ENCODE measurements around the gene CCDC148. TPM values are rescaled to one million over a fixed set of nuclear protein-coding genes. Genes with fewer than 3 reads are reported as not detected.

Gene CCDC148
- total RNA-seq, 1 donor from 2014 or later: 1.2 TPM

DNA sequence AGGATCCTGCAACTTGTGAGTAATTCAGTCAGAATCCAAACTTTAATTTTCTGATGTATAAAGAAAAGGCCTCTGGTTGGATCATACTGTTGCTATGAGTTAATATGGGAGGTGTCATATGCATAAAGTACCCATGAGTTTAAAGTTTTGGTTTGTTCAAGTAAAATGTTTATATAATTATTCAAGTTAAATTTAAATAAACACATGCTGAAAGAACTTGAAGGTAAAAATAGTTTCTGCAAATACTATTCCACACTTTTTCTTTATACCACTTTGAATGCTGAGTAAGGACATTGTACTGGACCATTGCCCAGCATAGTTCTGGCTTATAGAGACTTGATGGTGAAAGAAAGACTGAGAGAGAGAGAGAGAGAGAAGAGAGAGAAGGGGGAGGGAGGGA, 30.9 kb upstream of the CCDC148 start:
- DNase-seq: no peak
- H3K36me3 ChIP-seq: no peaks in the 10 kb centered on the region
- no peak overlapping the region for H3K4me3 ChIP-seq
- intact Hi-C loops (cut with DNase I): no loop called here
- no peaks in the 10 kb centered on the region for H3K9me3 ChIP-seq
- ATAC-seq: no peak
- no peaks in the 10 kb centered on the region for H3K27me3 ChIP-seq
- no peak for TF ChIP-seq CTCF (IDR thresholded peaks at IDR 0.05)
- no peak overlapping the region for H3K27ac ChIP-seq
- peaks cover 11% of the 10 kb centered on the region for H3K4me1 ChIP-seq

- DNase-seq: no peak
- Histone ChIP-seq H3K36me3 (no peaks in the 10 kb centered on the region), H3K4me1 (peaks cover 11% of the 10 kb centered on the region), H3K9me3 (no peaks in the 10 kb centered on the region), H3K4me3 (no peak overlapping the region), H3K27ac (no peak overlapping the region), H3K27me3 (no peaks in the 10 kb centered on the region)
- intact Hi-C loops (cut with DNase I): no loop called here
- ATAC-seq: no peak
- TF ChIP-seq CTCF (IDR thresholded peaks at IDR 0.05): no peak
Observed at GRCh38 chr2:158486970-158487325, 30.4 kb upstream of the CCDC148 start.

DNA sequence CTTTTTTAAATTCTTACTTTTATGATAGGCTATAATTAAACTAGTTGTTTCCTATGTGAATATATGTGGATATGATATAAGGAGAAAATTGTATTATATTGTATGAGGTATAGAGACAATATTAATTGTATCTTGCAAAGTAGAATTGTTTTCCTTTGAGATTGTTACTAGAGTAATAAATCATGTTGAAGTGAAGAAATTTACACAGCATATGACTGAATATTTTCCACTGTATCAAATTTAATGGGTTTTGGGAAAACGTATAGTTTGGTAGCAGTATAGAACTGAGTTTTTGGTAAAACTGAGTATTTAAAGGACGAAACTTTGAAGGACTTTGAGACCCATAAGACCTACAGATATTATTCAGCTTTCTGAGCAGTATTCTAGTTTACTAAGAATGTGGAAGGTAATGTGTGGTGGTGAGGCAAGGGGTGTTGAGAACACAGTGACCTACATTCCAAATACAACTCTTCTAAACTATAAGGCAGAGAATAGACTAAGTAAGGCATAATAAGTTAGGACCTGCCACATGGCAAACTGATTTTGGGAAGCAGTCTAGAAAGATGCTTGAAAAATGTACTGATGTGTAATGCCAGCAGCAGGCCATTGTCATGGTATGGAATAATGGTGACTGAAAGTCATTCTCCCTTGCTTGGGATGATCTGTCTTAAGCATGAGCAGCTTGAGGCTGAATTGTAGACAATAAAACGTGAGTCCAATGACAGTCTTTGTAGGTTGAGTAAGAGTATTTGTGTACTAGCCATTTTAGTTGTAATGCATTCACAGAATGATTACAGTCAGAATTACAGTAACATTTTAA, 29.8 kb upstream of the CCDC148 start:
- intact Hi-C loops (cut with DNase I): no loop called here
- no peak for DNase-seq

DNA sequence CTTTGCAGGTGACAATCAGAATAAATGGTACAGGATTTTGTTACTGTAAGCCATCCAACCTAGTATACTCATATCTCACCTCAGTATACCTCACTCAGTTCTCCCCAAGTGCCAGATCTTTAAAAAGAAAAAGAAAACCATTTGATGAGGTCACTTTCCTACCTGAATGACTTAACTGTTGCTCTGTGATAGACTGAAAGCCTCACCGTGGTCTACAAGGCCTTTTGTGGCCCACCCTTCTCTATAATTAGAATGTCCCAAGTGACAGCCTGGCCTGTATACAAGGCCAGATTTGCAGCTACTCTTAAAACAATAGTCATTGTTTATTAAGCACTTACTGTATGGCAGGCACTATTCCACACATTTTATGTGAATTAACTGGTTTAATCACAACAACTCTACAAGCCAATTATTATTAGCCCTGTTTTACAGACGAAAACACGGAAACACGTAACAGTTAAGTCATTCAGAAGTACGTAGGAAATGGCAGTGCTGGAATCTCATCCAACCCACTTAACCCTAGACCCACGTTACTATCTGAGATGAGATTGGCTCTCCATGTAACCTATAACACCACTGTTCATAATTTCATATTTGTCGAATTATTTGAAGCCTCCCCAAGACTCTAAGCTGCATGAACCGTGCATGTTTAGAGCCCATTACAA, 28.5 kb upstream of the CCDC148 start:
- intact Hi-C loops (cut with DNase I): no loop called here
- no peak for ATAC-seq
- Histone ChIP-seq H3K4me3 (no peak overlapping the region), H3K4me1 (peaks cover 11% of the 10 kb centered on the region), H3K36me3 (no peaks in the 10 kb centered on the region), H3K27ac (no peak overlapping the region), H3K27me3 (no peaks in the 10 kb centered on the region), H3K9me3 (no peaks in the 10 kb centered on the region)
- no peak for DNase-seq
- no peak for TF ChIP-seq CTCF (IDR thresholded peaks at IDR 0.05)

More for the DNA sequence above, 29.8 kb upstream of the CCDC148 start:
- H3K36me3 ChIP-seq: no peaks in the 10 kb centered on the region
- H3K4me3 ChIP-seq: no peak overlapping the region
- H3K27ac ChIP-seq: no peak overlapping the region
- no peak for TF ChIP-seq CTCF (IDR thresholded peaks at IDR 0.05)
- no peaks in the 10 kb centered on the region for H3K9me3 ChIP-seq
- ATAC-seq: no peak
- H3K4me1 ChIP-seq: peaks cover 11% of the 10 kb centered on the region
- H3K27me3 ChIP-seq: no peaks in the 10 kb centered on the region

GRCh38 chr2:158482594-158482993, 26.0 kb upstream of the CCDC148 start:
- ATAC-seq (no peak), DNase-seq (no peak)
- Histone ChIP-seq H3K4me1 (peaks cover 26% of the 10 kb centered on the region), H3K9me3 (no peaks in the 10 kb centered on the region), H3K27ac (no peak overlapping the region), H3K4me3 (no peak overlapping the region), H3K36me3 (no peaks in the 10 kb centered on the region), H3K27me3 (no peaks in the 10 kb centered on the region)
- TF ChIP-seq CTCF (IDR thresholded peaks at IDR 0.05): no peak
- intact Hi-C loops (cut with DNase I): no loop called here
